ENCODE measurements around the gene CATSPERB.

CATSPERB gene

GRCh38 chr14:91750634-91751198 is 18.8 kb upstream of the CATSPERB start:
- no peak overlapping the region for H3K4me3 ChIP-seq (ENCODE audit: low read depth, low read length)
- TF ChIP-seq CTCF (IDR thresholded peaks at IDR 0.05; ENCODE audit: low read depth, low read length, missing control alignments) = no peak
- in situ Hi-C loops (cut with HindIII; ENCODE audit: low sequenced_read_pairs) = no loop called here
- DNase-seq (ENCODE audit: low read depth) = no peak

- no peak for DNase-seq (ENCODE audit: low read depth)
- H3K4me3 ChIP-seq (ENCODE audit: low read depth, low read length) = no peak overlapping the region
- in situ Hi-C loops (cut with HindIII; ENCODE audit: low sequenced_read_pairs) = no loop called here
- no peak for TF ChIP-seq CTCF (IDR thresholded peaks at IDR 0.05; ENCODE audit: low read depth, low read length, missing control alignments)
These were observed 18.0 kb upstream of the CATSPERB start for GRCh38 chr14:91749868-91750267.

- no peak for DNase-seq (ENCODE audit: low read depth)
- no peak for TF ChIP-seq CTCF (IDR thresholded peaks at IDR 0.05; ENCODE audit: low read depth, low read length, missing control alignments)
- no peak overlapping the region for H3K4me3 ChIP-seq (ENCODE audit: low read depth, low read length)
- in situ Hi-C loops (cut with HindIII; ENCODE audit: low sequenced_read_pairs) = no loop called here
These were observed 16.2 kb upstream of the CATSPERB start for GRCh38 chr14:91748049-91748448.

GRCh38 chr14:91745344-91745743 is 13.5 kb upstream of the CATSPERB start:
- in situ Hi-C loops (cut with HindIII; ENCODE audit: low sequenced_read_pairs) = no loop called here
- H3K4me3 ChIP-seq (ENCODE audit: low read depth, low read length) = no peak overlapping the region
- DNase-seq (ENCODE audit: low read depth) = no peak
- no peak for TF ChIP-seq CTCF (IDR thresholded peaks at IDR 0.05; ENCODE audit: low read depth, low read length, missing control alignments)

- no peak for DNase-seq (ENCODE audit: low read depth)
- TF ChIP-seq CTCF (IDR thresholded peaks at IDR 0.05; ENCODE audit: low read depth, low read length, missing control alignments) = no peak
- in situ Hi-C loops (cut with HindIII; ENCODE audit: low sequenced_read_pairs) = no loop called here
- no peak overlapping the region for H3K4me3 ChIP-seq (ENCODE audit: low read depth, low read length)
These were observed 12.2 kb upstream of the CATSPERB start for GRCh38 chr14:91744068-91744480.

GRCh38 chr14:91743305-91743653 is 11.4 kb upstream of the CATSPERB start:
- no peak for TF ChIP-seq CTCF (IDR thresholded peaks at IDR 0.05; ENCODE audit: low read depth, low read length, missing control alignments)
- in situ Hi-C loops (cut with HindIII; ENCODE audit: low sequenced_read_pairs) = no loop called here
- no peak overlapping the region for H3K4me3 ChIP-seq (ENCODE audit: low read depth, low read length)
- DNase-seq (ENCODE audit: low read depth) = no peak
